Measurements from ENCODE around the gene SLC5A7.
A peak's percentile ranks its signal among the peaks of the same experiment; 100 is the strongest.

Gene SLC5A7

GRCh38 chr2:107986278-107987217 lies at the start of gene SLC5A7:
SLC5A7 (plus strand) TSS chr2:107986524; CDS start chr2:107988156, 1,632 bp downstream.
- DNase-seq = peak; percentile 25

- DNase-seq = no peak
Measured at GRCh38 chr2:107961395-107961794, 24.9 kb upstream of the SLC5A7 start.

GRCh38 chr2:107964185-107964584 lies 22.1 kb upstream of the SLC5A7 start:
- no peak for DNase-seq

- no peak for DNase-seq
Measured at GRCh38 chr2:107984707-107985106, 1.6 kb upstream of the SLC5A7 start.

- DNase-seq = no peak
Measured at GRCh38 chr2:107988108-107988507, 1.8 kb downstream of the SLC5A7 start.

- DNase-seq = no peak
Measured at GRCh38 chr2:107989445-107989844, 3.1 kb downstream of the SLC5A7 start.

GRCh38 chr2:107990718-107991117 lies 4.4 kb downstream of the SLC5A7 start:
- DNase-seq = no peak

GRCh38 chr2:107992069-107992468 lies 5.7 kb downstream of the SLC5A7 start:
- DNase-seq = no peak

- no peak for DNase-seq
Measured at GRCh38 chr2:107999158-107999557, 12.8 kb downstream of the SLC5A7 start.

GRCh38 chr2:108010912-108011591 lies 24.7 kb downstream of the SLC5A7 start:
- no peak for DNase-seq

- DNase-seq = no peak
Measured at GRCh38 chr2:108013305-108013704, 27.0 kb downstream of the SLC5A7 start.

- no peak for DNase-seq
Measured at GRCh38 chr2:108022628-108023027, 36.3 kb downstream of the SLC5A7 start.

GRCh38 chr2:108023776-108024175 lies 37.5 kb downstream of the SLC5A7 start:
- DNase-seq = no peak

GRCh38 chr2:108026092-108026794 lies 39.9 kb downstream of the SLC5A7 start:
- DNase-seq = no peak

- DNase-seq = peak; percentile 23
Measured at GRCh38 chr2:108029496-108029895, 43.2 kb downstream of the SLC5A7 start.

GRCh38 chr2:108029912-108030311 lies 43.6 kb downstream of the SLC5A7 start:
- DNase-seq = no peak

GRCh38 chr2:108031471-108031941 lies 45.2 kb downstream of the SLC5A7 start:
- no peak for DNase-seq

- DNase-seq = no peak
Measured at GRCh38 chr2:108034843-108035242, 48.5 kb downstream of the SLC5A7 start.

- no peak for DNase-seq
Measured at GRCh38 chr2:108048752-108049151, 62.4 kb downstream of the SLC5A7 start.

GRCh38 chr2:108058576-108059137 lies 72.3 kb downstream of the SLC5A7 start:
- no peak for DNase-seq

- no peak for DNase-seq
Measured at GRCh38 chr2:108061439-108062042, 75.2 kb downstream of the SLC5A7 start.

Data from right hindlimb (tissue), 1 donor.